Retinal pigment epithelial cell (primary cell): ENCODE results near the gene DCTN4.

Source experiments
- DNase-seq: peaks from one replicate; pipeline ENCODE4 v3.0.0-alpha.2; 2010; ENCODE audit warnings: low read depth
- H3K4me3 ChIP-seq: 2 replicates; pipeline ENCODE4 v1.5.1; 2011; ENCODE audit warnings: mild to moderate bottlenecking, low read length, control low read depth, moderate library complexity
- TF ChIP-seq, protein P1 (sequence below): conservative IDR thresholded peaks from 2 replicates; pipeline ENCODE4 v1.5.1; 2011; ENCODE audit warnings: low read depth, low read length, control low read depth, inconsistent platforms

Gene DCTN4

DNA sequence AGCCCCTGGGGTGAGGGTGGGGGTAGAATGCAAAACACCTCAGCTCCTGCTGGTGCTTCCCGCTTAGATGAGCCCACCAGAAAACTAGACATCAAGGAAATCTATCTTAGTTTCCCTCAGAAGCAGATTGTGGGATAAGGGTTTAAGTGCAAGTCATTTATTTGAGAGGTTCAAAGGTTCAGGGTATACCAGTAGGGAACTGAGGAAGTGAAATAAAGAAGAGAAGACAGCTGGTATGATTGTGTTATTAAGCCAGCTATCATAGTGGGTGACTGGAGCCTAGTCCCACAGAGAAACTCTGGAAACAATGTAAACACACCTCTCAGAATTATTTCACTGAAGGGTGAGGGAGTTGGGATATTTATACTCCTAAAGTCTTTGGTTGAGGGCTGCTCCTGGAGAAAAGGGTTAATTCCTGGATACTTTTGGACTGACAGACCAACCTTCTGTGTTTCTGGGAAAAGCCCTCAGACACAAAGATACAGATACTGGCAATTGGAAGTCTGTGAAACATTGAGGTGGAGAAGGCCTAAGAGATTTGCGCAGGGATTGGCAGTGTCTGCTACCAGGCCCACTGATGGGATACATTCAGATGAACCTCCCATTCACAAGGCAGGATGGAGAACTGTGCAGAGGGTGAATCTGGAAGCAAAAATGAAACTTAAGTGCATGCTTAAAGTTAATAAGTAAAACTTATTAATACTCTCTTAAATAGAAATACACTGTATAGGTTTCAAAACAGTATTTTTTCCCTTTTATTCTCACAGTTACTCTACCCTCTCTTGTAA lies 6.4 kb upstream of the DCTN4 start:
- no peak overlapping the region for H3K4me3 ChIP-seq
- TF ChIP-seq, protein P1, sequence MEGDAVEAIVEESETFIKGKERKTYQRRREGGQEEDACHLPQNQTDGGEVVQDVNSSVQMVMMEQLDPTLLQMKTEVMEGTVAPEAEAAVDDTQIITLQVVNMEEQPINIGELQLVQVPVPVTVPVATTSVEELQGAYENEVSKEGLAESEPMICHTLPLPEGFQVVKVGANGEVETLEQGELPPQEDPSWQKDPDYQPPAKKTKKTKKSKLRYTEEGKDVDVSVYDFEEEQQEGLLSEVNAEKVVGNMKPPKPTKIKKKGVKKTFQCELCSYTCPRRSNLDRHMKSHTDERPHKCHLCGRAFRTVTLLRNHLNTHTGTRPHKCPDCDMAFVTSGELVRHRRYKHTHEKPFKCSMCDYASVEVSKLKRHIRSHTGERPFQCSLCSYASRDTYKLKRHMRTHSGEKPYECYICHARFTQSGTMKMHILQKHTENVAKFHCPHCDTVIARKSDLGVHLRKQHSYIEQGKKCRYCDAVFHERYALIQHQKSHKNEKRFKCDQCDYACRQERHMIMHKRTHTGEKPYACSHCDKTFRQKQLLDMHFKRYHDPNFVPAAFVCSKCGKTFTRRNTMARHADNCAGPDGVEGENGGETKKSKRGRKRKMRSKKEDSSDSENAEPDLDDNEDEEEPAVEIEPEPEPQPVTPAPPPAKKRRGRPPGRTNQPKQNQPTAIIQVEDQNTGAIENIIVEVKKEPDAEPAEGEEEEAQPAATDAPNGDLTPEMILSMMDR = no peak
- no peak for DNase-seq

DNA sequence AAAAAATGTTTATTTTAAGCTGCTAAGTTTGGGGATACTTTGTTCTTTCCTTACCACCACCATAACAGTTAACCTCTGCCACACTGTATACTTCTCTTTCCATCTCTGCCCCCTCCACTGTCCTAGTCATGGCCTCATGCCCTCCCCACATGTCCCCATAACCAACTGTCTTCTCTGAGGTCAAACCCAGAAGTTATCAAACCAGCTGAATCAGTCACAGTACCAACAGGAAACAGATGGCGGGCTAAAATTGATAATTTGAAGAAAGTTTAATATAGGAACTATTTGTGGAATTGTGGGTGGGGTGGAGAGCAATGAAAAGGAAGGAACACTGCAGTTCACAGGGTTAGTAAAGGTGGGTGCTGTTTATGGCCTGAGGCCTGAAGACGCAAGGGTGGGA lies 5.7 kb upstream of the DCTN4 start:
- no peak for DNase-seq
- H3K4me3 ChIP-seq = no peak overlapping the region
- TF ChIP-seq, protein P1 = no peak

DNA sequence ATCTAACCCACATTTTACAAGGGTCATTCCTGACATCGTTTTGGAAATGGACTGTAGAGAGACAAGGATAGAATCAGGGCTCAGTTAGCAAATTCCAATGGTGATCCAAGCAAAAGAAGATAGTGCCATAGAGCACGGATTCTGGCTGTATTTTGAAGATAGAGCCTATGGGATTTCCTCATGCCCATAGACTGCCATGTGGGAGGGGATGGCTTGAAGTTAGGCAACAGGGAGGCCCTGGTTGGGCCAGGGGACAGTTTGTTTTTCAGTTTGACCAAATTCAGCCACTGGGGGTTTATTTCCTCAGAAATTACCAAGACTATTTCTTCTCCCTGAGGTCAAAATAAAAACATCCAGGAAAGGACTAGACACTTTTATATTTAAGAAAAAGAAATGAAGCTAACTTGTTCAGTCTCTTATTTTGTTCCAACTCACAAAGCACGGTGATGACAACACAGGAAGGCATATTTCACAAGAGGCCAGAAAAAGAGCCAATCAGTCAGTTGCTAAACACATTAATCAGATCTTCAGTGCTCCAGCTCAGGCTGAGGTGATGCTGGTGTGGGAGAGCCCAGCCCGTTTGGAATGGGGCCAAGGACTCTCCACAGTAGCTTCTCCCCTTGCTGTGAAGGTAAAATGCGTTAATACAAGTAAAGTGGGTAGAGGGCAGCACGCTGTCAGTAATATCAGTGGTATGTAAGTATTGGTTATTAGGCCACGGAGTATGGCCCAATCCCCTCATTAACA lies 4.4 kb upstream of the DCTN4 start:
- TF ChIP-seq, protein P1 = no peak
- no peak overlapping the region for H3K4me3 ChIP-seq
- DNase-seq = peak; percentile 38

DNA sequence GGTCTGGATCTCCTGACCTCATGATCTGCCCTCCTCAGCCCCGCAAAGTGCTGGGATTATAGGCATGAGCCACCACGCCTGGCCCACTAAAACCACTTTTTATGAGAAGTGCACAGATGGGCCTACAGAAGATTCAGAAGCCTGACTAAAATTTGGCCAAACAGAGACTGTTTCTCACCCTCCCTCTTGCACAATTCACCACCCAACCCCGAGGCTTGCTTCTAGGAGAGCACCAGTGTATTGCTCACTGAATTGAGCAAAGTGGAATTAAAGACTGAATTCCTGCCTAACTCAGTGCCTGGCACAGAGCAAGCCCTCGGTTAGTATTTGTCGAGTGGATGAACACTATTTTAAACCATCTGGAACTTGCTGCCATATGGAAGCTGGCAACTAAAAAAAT lies 3.4 kb upstream of the DCTN4 start:
- no peak overlapping the region for H3K4me3 ChIP-seq
- no peak for DNase-seq
- TF ChIP-seq, protein P1 = no peak

DNA sequence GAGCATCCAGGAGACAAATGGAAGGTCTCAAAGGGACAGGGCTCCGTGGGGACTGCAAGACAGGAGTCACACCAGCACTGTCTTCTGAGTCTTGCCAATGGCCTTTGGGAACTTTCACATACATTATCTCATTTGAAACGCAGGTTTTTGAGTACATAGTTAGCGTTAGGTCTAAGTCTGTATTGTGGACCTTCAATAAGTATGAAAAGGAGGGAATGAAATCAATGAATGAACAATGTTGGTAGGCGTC lies 442 bp upstream of the DCTN4 start:
- TF ChIP-seq, protein P1 = no peak
- no peak for DNase-seq

DNA sequence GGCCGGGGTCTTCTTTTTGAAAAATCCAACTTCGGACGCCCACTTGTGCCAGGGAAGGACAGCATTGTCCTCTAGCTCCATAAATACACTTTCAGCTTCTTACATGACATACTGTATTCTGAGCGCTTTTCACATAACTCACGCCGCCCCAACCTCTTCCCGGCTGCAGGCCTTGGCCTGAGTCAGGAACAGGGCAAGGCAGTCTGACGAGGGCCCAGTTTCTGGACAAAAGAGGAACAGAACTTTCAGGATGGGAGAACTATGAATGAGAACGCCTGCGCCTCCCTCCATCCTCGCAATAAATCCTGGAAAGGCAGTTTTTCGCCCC lies 650 bp downstream of the DCTN4 start:
- peak overlapping the region; percentile 67 for H3K4me3 ChIP-seq
- TF ChIP-seq, protein P1 = no peak
- no peak for DNase-seq

More for the DNA sequence above, 442 bp upstream of the DCTN4 start:
- H3K4me3 ChIP-seq = peak overlapping the region; percentile 67

DNA sequence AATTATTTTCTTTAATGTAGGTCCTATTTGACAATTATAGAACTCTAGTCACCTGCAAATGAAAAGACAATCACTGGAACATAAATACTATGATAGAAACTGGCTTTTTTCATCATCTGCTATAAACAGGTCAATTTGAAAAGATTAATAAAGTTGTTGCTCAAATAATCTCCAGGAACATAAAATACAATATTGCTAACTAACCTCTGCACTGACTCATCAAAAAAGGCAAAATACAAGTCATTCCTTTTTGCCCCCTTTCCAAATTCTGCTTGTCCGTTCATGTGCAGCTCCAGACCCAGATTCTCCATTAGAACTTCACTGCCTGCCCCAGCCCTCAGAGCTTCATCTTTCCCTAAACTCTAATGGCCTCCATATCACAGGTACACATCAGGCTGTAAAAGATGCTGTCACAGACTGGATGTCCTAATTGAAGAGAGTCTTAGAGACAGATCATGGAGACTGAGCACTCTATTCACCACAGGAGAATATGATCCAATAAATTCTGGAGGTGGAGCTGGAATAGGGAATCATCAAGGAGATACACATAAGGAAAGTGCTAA lies 1.6 kb downstream of the DCTN4 start:
- no peak for DNase-seq
- TF ChIP-seq, protein P1 = no peak
- H3K4me3 ChIP-seq = peak overlapping the region; percentile 67
